HepG2 (cell line): Measurements from ENCODE around the gene ANKRD60. TPM values are rescaled to one million over a fixed set of nuclear protein-coding genes. Genes with fewer than 3 reads are reported as not detected.

Experiments
- ATAC-seq: fragments of 200-7000 bp; cut with Tn5 transposase; 3 replicates; pipeline ENCODE4 v1.9.1; 2020; ENCODE audit warnings: mild to moderate bottlenecking, moderate library complexity
- BruUV-seq: library from RNA; stranded (reverse); fragments of 400-500 nt; replicated peaks from 2 replicates; lab custom pipeline; 2021; lab: Mats Ljungman, UMichigan
- CTCF ChIA-PET: fragments of 300-600 bp; formaldehyde crosslinking; extraction: SDS; loops from one replicate; lab custom pipeline; 2021; ENCODE audit warnings: low total read pairs, inconsistent platforms, low intra/inter-chr PET ratio; lab: Yijun Ruan, JAX
- POLR2A ChIA-PET: fragments of 350-600 bp; sonication (Branson Sonifier 250); formaldehyde crosslinking; loops from one replicate; lab custom pipeline; 2020; ENCODE audit warnings: antibody characterized with exemption, inconsistent platforms; lab: Yijun Ruan, JAX
- DNase-seq: peaks from one replicate; pipeline ENCODE4 v3.0.0-alpha.2; 2015; ENCODE audit warnings: low spot score
- FAIRE-seq: peaks from 3 replicates; lab custom pipeline; 2011; peaks lifted over from hg19 to GRCh38; lab: Jason Lieb, UNC
- H2AFZ ChIP-seq: one replicate; pipeline ENCODE4 v1.6.1; 2011; ENCODE audit warnings: low read length, inconsistent platforms
- H3K27ac ChIP-seq: fragments of 300-600 bp; 3 replicates; pipeline ENCODE4 v1.8.0; 2011; ENCODE audit warnings: mixed run types, mild to moderate bottlenecking, mixed read lengths, low read length, inconsistent platforms; ENCODE audit not compliant: insufficient read depth; ENCODE audit errors: extremely low read length
- H3K27me3 ChIP-seq, 2 experiments: fragments of 200-600 bp in 1 of 2; 2 replicates in 1 of 2; 3 replicates in 1 of 2; pipeline versions ENCODE4 v1.6.0 to v1.8.0; 2011; ENCODE audit warnings: low read length in 2 of 2, mild to moderate bottlenecking in 2 of 2, moderate library complexity in 2 of 2, inconsistent platforms in 1 of 2; ENCODE audit not compliant: insufficient read depth in 2 of 2, control insufficient read depth in 1 of 2
- H3K36me3 ChIP-seq, 2 experiments: fragments of 200-600 bp in 1 of 2; replicated peaks in 1 of 2; 2 replicates in 1 of 2; 3 replicates in 1 of 2; pipeline versions ENCODE4 v1.5.1 to v1.8.0; 2011; ENCODE audit warnings: low read length in 2 of 2, inconsistent platforms in 1 of 2; ENCODE audit not compliant: insufficient read depth in 2 of 2, control insufficient read depth in 1 of 2
- H3K4me1 ChIP-seq: 2 replicates; pipeline ENCODE4 v1.5.1; 2012; ENCODE audit warnings: low read length, inconsistent platforms; ENCODE audit not compliant: insufficient read depth
- H3K4me2 ChIP-seq: 2 replicates; pipeline ENCODE4 v1.6.0; 2011; ENCODE audit warnings: low read depth, low read length, inconsistent platforms
- H3K4me3 ChIP-seq, 3 experiments: fragments of 200-600 bp in 1 of 3; sonication (generic), shearing (Covaris generic) in 1 of 3; replicated peaks in 1 of 3; 2 replicates each; pipeline ENCODE4 v1.5.1; 2011 to 2016; ENCODE audit warnings: low read length in 3 of 3, inconsistent platforms in 2 of 3, low read depth in 2 of 3, mild to moderate bottlenecking in 2 of 3, control low read depth in 1 of 3, mixed read lengths in 1 of 3; ENCODE audit not compliant: insufficient read depth in 1 of 3
- H3K79me2 ChIP-seq: one replicate; pipeline ENCODE4 v1.6.1; 2011; ENCODE audit warnings: low read length, inconsistent platforms; ENCODE audit not compliant: insufficient read depth
- H3K9ac ChIP-seq: 2 replicates; pipeline ENCODE4 v1.6.0; 2011; ENCODE audit warnings: mild to moderate bottlenecking, low read depth, low read length, inconsistent platforms; ENCODE audit not compliant: insufficient read depth
- H3K9me3 ChIP-seq: 2 replicates; pipeline ENCODE4 v1.5.1; 2012; ENCODE audit warnings: mild to moderate bottlenecking, low read length
- H4K20me1 ChIP-seq: 2 replicates; pipeline ENCODE4 v1.6.0; 2011; ENCODE audit warnings: inconsistent platforms, mild to moderate bottlenecking, low read length, moderate library complexity; ENCODE audit not compliant: insufficient read depth
- ATF6 ChIP-seq: sonication (generic); formaldehyde crosslinking; conservative IDR thresholded peaks from 2 replicates; pipeline ENCODE4 v1.4.0; 2020; ENCODE audit warnings: missing genetic modification reagents
- HMG20B ChIP-seq: conservative IDR thresholded peaks from 2 replicates; pipeline ENCODE4 v1.6.1; 2016; ENCODE audit warnings: missing genetic modification reagents, missing compliant biosample characterization
- PHF21A ChIP-seq: sonication (generic); formaldehyde crosslinking; IDR thresholded peaks from 2 replicates; pipeline ENCODE4 v1.5.0; 2020; ENCODE audit warnings: mild to moderate bottlenecking, missing genetic modification reagents
- U2AF1 ChIP-seq: fragments of 200-400 bp; formaldehyde crosslinking; optimal IDR thresholded peaks from 2 replicates; pipeline ENCODE3; 2017; ENCODE audit warnings: mild to moderate bottlenecking, low read depth, low read length
- ZFP36 ChIP-seq: fragments of 150-350 bp; IDR thresholded peaks from 2 replicates; pipeline ENCODE4 v1.6.1; 2018; ENCODE audit warnings: borderline replicate concordance, low read length, low read depth; ENCODE audit not compliant: partially characterized antibody
- ZFP37 ChIP-seq: sonication (generic); formaldehyde crosslinking; IDR thresholded peaks from 2 replicates; pipeline ENCODE4 v1.4.0; 2020; ENCODE audit warnings: missing genetic modification reagents, borderline replicate concordance
- WGBS: methylation state at CpG from one replicate; pipeline ENCODE4 v1.1.6; 2017; ENCODE audit warnings: low lambda C conversion rate; 5-methylcytosine and 5-hydroxymethylcytosine counted together
- in situ Hi-C: cut with HindIII; loops from 2 replicates; pipeline ENCODE4 v1.10.0; 2017; ENCODE audit warnings: low pct_unique_long_range_greater_than_20kb; ENCODE audit not compliant: extremely low pct_ligation_motif_present
- intact Hi-C: fragments of 100-400 bp; cut with micrococcal nuclease; formaldehyde crosslinking; loops from one replicate; pipeline ENCODE4 v1.10.0; 2022; ENCODE audit not compliant: unreplicated experiment
- polyA plus RNA-seq, 8 experiments: library from polyadenylated mRNA; depleted of rRNA in 3 of 8; stranded (reverse) in 7 of 8; unstranded in 1 of 8; fragments of >200 nt; fragmentation: Illumina TruSeq in 4 of 8; extraction: Trizol in 4 of 8; gene quantifications; 2 replicates each; pipeline versions ENCODE4 v1.2.1 to v1.2.3, GENCODE V29; 2011 to 2016; ENCODE audit warnings: low read depth in 4 of 8, missing spikeins in 1 of 8, mixed read lengths in 1 of 8; ENCODE audit not compliant: insufficient read depth in 1 of 8
- total RNA-seq, 5 experiments: library from RNA; depleted of rRNA; stranded (reverse); fragments of >200 nt; fragmentation: Illumina TruSeq; extraction: Trizol; gene quantifications; 2 replicates each; pipeline ENCODE4 v1.2.3, GENCODE V29; 2016; ENCODE audit warnings: low read depth in 1 of 5
- TF ChIP-seq, protein P1 (sequence below): sonication (generic); formaldehyde crosslinking; IDR thresholded peaks from 2 replicates; pipeline ENCODE4 v1.4.0; 2020; ENCODE audit warnings: missing genetic modification reagents, borderline replicate concordance

Gene ANKRD60
- total and polyA plus RNA-seq, 2 of the 13 experiments (the other 11 are each of a cell fraction or from before 2014, with no cell fraction given): not detected

- no peaks in the 10 kb centered on the region for H3K79me2 ChIP-seq
- H3K9ac ChIP-seq: no peak overlapping the region
- DNase-seq (peak; percentile 35), ATAC-seq (no peak), FAIRE-seq (peak; percentile 95)
- no peak overlapping the region for H3K4me2 ChIP-seq
- no TSS peak for BruUV-seq
- peaks cover 0 to 25% of the 10 kb centered on the region in 2 experiments; a peak in 2 of 5 replicates for H3K27me3 ChIP-seq
- H2AFZ ChIP-seq: no peak overlapping the region
- ChIA-PET CTCF (no interaction called here), POLR2A (no interaction called here)
- H3K4me3 ChIP-seq: no peak overlapping the region
- 7% methylated on average over 6 of the region's 6 CpGs for WGBS
- no peaks in the 10 kb centered on the region for H4K20me1 ChIP-seq
- no peaks in the 10 kb centered on the region for H3K36me3 ChIP-seq
- H3K4me1 ChIP-seq: peaks cover 4% of the 10 kb centered on the region
- no peaks in the 10 kb centered on the region for H3K9me3 ChIP-seq
- peak; percentile 100 for TF ChIP-seq ZFP37 (CRISPR knock-in tag)
- peak; percentile 84 for TF ChIP-seq PHF21A (CRISPR knock-in tag)
- peak; percentile 88 for TF ChIP-seq HMG20B (CRISPR knock-in tag)
- TF ChIP-seq ATF6 (CRISPR knock-in tag): 0 out of 2 replicates have a peak, but pooled peaks have one; percentile 44
- TF ChIP-seq ZFP36: peak; percentile 59
- TF ChIP-seq, protein P1, sequence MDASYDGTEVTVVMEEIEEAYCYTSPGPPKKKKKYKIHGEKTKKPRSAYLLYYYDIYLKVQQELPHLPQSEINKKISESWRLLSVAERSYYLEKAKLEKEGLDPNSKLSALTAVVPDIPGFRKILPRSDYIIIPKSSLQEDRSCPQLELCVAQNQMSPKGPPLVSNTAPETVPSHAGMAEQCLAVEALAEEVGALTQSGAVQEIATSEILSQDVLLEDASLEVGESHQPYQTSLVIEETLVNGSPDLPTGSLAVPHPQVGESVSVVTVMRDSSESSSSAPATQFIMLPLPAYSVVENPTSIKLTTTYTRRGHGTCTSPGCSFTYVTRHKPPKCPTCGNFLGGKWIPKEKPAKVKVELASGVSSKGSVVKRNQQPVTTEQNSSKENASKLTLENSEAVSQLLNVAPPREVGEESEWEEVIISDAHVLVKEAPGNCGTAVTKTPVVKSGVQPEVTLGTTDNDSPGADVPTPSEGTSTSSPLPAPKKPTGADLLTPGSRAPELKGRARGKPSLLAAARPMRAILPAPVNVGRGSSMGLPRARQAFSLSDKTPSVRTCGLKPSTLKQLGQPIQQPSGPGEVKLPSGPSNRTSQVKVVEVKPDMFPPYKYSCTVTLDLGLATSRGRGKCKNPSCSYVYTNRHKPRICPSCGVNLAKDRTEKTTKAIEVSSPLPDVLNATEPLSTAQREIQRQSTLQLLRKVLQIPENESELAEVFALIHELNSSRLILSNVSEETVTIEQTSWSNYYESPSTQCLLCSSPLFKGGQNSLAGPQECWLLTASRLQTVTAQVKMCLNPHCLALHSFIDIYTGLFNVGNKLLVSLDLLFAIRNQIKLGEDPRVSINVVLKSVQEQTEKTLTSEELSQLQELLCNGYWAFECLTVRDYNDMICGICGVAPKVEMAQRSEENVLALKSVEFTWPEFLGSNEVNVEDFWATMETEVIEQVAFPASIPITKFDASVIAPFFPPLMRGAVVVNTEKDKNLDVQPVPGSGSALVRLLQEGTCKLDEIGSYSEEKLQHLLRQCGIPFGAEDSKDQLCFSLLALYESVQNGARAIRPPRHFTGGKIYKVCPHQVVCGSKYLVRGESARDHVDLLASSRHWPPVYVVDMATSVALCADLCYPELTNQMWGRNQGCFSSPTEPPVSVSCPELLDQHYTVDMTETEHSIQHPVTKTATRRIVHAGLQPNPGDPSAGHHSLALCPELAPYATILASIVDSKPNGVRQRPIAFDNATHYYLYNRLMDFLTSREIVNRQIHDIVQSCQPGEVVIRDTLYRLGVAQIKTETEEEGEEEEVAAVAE: no peak
- no peak for TF ChIP-seq U2AF1
- TF ChIP-seq, all 625 proteins: peak for 5
- in situ Hi-C loops: loop anchor here (10.0 kb wide), 1 partner anchor 613 kb away; no protein-coding TSS in a partner anchor
- no peak overlapping the region for H3K27ac ChIP-seq
- intact Hi-C loops: no loop called here
These were observed 3.2 kb upstream of the ANKRD60 start for GRCh38 chr20:58231683-58232082.
